GM21367 (cell line): ENCODE measurements around the gene SLC35F3.
"Not testable (repeated sequence)": the region's sequence is repeated elsewhere in the genome, so short reads cannot be mapped to it uniquely, and the experiment has no call there.

ENCODE experiments used
- ATAC-seq: cut with Tn5 transposase; IDR thresholded peaks from one replicate; pipeline ENCODE4 v1.9.1; 2021; ENCODE audit not compliant: unreplicated experiment

SLC35F3 gene

GRCh38 chr1:234243521-234244260 lies 339.2 kb downstream of the SLC35F3 start:
- no peak for ATAC-seq

GRCh38 chr1:234244482-234244881 lies 340.0 kb downstream of the SLC35F3 start:
- no peak for ATAC-seq

DNA sequence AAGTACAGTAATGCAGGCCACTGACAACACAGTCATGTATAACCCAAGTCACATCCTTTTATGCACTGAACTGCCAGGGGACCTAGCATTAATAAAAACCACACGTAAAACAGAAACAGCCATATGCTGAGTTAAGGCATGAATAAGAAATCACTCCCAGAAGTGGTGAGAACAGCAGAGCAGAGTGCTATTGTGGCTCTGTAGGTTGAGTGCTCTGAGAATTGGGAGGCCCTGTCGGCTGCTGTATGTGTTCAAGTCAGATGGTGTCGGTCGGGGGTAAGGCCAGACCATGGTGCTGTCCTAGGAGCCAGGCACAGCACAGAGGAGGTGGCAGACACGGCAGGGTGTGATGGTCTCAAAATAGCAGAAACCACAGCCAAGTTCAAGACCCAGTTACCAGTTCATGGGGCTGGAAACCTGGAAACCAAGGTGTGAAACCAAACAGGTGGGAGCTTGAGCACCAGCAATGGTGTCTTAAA lies 342.2 kb downstream of the SLC35F3 start:
- peak; percentile 84 for ATAC-seq

GRCh38 chr1:234247746-234248145 lies 343.3 kb downstream of the SLC35F3 start:
- not testable (repeated sequence) for ATAC-seq

- no peak for ATAC-seq
Observed at GRCh38 chr1:234250747-234251146, 346.3 kb downstream of the SLC35F3 start.

GRCh38 chr1:234253732-234254131 lies 349.3 kb downstream of the SLC35F3 start:
- no peak for ATAC-seq

DNA sequence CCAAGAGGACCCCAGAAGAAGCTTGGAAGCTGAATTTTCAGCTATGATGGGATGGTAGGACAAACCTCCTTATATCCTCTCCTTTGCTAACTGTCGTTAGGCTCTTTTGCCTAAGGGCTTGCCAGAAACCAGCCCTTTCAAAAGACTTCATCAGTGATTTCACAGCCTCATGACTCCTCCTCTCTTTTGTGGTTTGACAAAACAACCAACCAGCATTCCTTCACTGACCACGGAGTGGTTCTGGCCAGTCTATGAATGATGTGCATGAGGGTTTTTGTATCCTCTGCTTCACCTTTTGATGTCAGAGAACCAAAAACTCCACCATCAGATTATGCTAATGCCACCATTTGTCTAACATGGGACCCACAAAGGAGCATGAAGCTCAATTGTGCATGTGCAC lies 351.9 kb downstream of the SLC35F3 start:
- ATAC-seq: no peak

GRCh38 chr1:234258071-234258470 lies 353.6 kb downstream of the SLC35F3 start:
- no peak for ATAC-seq

- ATAC-seq: no peak
Observed at GRCh38 chr1:234260578-234260977, 356.1 kb downstream of the SLC35F3 start.

DNA sequence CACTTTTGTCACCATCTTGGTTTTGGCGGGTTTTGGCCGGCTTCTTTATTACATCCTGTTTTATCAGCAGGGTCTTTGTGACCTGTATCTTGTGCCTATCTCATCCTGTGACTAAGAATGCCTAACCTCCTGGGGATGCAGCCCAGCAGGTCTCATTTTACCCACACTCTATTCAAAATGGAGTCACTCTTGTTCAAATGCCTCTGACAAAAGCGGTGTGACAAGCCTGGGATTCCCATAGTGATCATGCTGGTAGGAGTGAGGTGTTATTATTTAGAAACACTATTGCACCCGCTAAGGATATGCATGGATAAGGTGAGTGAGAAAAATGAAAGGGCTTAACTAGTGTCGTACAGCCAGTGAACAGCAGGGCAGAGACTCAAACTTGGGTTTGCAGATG lies 357.1 kb downstream of the SLC35F3 start:
- ATAC-seq: no peak

- ATAC-seq: no peak
Observed at GRCh38 chr1:234262007-234262753, 357.7 kb downstream of the SLC35F3 start.

DNA sequence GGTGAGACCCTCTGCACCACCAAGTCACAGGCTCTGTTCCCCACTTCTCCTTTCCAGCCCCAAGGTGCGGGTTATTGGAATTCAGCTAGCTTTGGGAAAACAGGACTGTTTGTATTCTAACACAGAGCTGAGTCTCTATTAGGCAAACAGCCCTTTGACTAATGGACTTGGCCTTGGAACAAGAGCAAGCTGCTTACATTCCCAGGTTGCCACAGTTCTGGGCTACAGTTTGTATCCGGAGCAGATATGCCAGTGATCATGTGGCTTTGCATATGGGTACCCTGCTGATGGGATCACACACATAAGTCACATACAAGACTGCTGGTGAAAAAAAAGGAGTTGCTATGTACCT lies 358.3 kb downstream of the SLC35F3 start:
- no peak for ATAC-seq

DNA sequence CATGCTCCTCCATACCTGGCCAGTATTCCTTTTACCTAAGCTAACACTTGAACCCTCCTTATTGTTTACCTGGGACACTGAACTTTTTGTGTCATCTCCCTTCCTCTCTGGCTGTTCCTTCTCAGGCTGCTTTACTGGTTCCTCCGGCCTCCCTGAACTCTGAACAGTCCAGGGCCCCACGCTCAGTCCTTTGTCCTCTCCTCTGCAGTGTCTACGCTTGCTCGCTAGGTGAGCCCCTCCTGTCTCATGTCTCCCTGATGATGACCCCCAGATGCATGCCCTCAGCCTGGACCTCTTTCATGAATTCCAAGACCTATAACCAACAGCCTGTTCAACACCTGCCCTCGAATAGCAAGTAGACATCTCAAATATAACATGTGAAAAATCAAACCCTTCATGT lies 360.4 kb downstream of the SLC35F3 start:
- ATAC-seq: no peak

- no peak for ATAC-seq
Observed at GRCh38 chr1:234265321-234265720, 360.8 kb downstream of the SLC35F3 start.

GRCh38 chr1:234265861-234266260 lies 361.4 kb downstream of the SLC35F3 start:
- ATAC-seq: no peak

- no peak for ATAC-seq
Observed at GRCh38 chr1:234270093-234270492, 365.6 kb downstream of the SLC35F3 start.

DNA sequence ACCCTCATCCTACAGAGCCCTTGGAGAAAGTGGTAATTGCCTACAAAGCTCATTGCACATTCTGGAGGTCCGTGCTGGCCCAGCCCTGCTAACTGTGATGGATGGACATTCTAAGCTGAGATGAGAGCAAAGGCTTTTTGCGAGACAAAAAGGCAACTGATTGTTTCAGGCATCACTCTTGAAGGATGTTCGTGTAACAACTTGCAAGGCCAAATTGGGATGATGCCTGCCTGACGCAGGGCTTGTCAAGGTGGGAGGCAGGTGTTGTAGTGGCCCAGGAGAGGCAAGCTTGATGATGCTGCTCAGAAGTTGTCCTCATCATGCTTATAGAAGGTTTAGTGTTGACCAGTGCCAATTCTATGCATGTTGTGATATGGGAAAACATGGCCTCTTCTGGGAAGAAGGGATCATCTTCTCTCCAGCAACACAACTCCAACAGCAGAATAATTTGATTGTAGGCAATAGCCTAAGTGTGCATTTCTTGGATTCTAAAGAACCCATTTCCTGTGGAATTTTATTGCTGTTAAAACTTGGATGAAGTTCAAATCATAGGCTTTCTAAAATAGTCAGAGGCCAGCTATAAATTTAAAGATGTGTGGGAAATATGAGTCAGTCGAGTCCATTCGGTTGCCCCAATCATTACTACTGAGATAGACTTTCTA lies 366.2 kb downstream of the SLC35F3 start:
- ATAC-seq: no peak

DNA sequence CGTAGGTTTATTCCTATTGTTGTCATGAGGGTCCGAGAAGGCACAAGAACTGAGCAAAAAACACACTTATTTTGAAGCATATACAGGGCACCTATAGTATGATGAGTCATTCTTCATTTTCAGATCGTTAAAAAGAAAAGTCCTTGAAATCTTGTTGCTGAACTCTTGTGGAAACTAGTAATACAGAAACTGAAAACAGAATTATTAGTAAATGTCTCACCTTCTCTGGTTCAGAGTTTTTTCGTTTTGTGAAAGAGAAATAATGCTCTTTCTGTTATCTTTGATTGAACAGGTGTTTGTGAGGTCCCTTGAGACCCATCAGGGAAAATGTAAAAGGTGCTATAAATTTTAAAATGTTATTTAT lies 366.7 kb downstream of the SLC35F3 start:
- peak; percentile 85 for ATAC-seq

GRCh38 chr1:234272656-234273312 lies 368.3 kb downstream of the SLC35F3 start:
- no peak for ATAC-seq

DNA sequence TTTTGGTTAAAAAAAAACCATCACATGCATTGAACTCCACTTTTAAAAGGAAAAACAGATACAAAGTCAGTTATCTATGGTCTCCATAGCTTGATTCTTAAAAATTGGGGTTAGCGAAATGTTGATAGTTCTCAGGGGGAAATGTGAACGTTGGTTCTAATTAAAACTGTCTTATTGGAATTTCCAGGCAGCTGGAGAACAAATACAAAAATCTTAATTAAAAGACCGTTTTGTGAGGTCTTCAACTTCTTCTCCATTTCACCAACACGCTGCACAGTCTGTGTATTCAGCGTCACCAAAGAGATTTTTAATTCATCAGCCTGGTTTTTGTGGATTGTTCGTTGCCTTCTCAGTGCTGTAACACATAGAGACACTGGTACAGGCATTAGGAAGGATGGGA lies 369.5 kb downstream of the SLC35F3 start:
- ATAC-seq: no peak

DNA sequence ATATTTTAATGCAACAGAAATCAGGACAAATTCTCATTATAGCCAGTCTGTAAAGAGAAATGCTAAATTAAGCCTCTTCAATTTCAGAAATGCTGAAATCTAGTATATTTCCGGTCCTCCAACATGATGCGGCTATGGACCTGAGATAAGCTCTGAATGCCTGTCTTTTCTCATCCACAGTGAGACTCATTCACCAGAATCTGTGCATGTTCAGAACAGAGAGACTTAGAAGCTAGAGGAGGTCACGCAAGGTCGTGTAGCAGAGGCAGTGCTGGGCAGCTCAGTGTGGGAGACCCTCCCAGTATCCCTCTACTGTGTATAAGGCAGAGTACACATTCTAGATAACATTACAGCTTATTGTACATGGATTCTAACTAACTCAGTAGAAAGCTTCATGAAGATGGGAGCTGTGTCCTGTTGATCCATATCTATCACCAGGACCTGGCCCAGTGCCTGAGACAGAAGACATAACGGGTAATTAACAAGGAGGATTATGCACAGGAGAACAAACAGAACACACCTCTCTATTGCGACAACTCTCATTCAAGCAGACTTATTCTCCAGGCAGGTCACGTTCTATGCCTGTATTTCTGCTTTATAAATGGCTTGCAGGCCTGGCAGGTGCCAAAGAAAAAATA lies 371.8 kb downstream of the SLC35F3 start:
- no peak for ATAC-seq
